GM18909 (cell line): ENCODE results near the gene EOLA2.
A peak's percentile ranks its signal among the peaks of the same experiment; 100 is the strongest.
"Not testable (repeated sequence)": the region's sequence is repeated elsewhere in the genome, so short reads cannot be mapped to it uniquely, and the experiment has no call there.

Experiments
- ATAC-seq: cut with Tn5 transposase; IDR thresholded peaks from one replicate; pipeline ENCODE4 v1.9.1; 2021; ENCODE audit warnings: mild to moderate bottlenecking; ENCODE audit not compliant: unreplicated experiment, poor library complexity

Gene EOLA2

GRCh38 chrX:149937328-149937727 is 963 bp downstream of the EOLA2 start:
- not testable (repeated sequence) for ATAC-seq

DNA sequence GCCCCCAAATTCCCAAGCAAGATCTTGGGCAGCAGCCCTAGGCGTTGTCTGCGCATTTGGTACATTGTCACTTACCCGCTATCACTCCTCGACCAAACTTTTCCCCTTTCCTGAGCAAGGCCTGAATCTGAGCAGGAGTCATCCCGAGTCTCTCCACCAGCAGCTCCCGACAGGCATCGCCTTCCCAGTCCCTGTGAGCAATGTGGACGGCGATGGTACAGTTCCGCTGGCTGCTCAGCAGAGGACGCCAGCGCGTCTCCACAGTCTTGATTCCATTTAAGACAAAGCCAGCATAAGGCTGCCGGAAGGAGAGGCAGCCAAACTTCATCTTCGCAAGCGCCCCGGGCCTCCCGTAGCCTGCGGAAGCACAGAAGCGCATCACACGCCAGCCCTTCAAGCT is 4.7 kb downstream of the EOLA2 start:
- ATAC-seq = not testable (repeated sequence)

GRCh38 chrX:149932970-149933369 is 5.3 kb downstream of the EOLA2 start:
- ATAC-seq = not testable (repeated sequence)

GRCh38 chrX:149932150-149932549 is 6.1 kb downstream of the EOLA2 start:
- ATAC-seq = not testable (repeated sequence)

- not testable (repeated sequence) for ATAC-seq
These were observed 6.9 kb downstream of the EOLA2 start for GRCh38 chrX:149931355-149931754.

DNA sequence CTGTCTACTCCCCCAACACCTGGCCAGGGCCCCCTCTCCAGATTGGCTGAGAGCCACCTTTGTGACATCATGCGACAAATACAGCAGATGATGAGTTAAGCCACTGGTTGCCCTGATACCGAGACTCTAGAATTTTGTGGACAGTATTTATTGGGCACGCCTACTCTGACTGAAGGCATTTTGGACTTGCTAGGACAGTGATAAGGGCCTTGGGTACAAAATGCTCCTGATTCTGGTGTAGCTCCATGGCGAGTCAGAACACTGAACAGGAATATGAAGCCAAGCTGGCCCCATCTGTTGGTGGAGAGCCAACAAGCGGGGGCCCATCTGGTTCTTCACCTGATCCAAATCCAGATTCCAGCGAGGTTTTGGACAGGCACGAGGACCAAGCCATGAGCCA is 8.9 kb downstream of the EOLA2 start, which contains the start of gene HSFX4:
HSFX4 (plus strand) TSS at position 174 of the 400 bp plus-strand sequence; CDS start at position 246, 72 bp downstream.
- ATAC-seq = not testable (repeated sequence)

GRCh38 chrX:149928635-149929034 is 9.7 kb downstream of the EOLA2 start:
- not testable (repeated sequence) for ATAC-seq

DNA sequence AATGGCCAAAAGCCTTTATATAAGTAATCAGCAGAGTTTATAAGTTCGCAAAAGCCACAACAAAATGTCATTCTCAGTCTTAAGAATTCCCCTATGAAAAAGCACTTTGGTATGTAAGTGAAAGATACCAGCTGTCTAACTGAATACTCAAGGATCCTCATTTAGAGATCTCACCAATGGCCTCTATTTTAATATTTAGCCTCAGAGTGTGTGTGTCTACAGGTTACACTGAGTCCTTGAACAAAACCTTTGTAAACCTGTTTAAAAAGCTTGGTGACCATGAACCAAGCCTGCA is 10.4 kb downstream of the EOLA2 start:
- not testable (repeated sequence) for ATAC-seq

DNA sequence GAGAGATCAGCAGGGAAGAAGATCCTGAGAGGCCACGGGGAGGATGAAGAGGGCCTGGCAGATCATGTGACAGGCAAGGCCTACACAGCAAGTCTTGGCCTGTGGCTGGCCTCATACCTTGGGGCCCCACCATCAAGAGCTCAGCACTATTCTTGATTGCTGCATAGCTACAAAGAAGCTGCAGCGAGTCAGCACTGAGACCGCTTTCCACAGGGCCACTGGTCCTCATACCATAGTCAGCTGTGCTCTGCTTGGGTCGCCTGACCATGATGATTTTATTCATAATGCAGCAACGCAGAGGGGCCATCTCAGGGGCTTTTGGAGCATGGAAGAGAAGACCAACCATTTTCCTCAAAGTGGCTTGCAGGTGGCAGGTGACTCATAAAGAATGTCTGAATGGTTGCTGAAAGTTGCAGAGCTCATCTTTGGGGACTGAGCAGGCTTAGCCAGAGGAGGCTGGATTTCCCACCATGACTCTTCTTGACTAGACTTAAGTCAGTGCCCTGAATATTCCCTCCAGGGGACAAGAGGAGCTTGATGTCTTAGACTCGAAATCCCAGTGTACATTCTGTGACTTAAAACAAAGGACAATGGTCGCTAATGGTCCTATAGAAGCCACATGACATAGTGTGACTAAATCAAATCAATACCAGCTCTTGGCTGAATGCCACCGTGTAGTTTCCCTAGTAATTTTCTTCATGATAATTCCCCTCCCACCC is 10.9 kb downstream of the EOLA2 start:
- not testable (repeated sequence) for ATAC-seq

DNA sequence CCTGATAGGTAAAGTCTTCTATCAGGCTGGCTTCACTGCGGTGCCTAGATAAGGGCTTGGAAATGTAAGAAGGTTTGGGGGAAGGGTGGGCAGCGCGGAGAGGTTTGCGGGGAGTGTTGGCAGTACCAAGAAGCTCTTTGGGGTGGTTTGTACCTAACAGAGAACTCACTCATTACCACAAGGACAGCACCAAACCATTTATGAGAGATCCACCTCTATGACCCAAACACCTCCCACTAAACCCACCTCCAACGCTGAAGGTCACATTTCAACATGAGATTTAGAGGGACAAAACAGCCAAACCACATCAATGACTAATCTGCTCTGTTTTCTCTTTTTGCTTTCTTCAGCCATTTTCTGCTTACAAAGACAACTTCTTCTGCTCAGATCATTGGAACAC is 13.9 kb downstream of the EOLA2 start:
- ATAC-seq = not testable (repeated sequence)

- ATAC-seq = not testable (repeated sequence)
These were observed 14.5 kb downstream of the EOLA2 start for GRCh38 chrX:149923836-149924235.

DNA sequence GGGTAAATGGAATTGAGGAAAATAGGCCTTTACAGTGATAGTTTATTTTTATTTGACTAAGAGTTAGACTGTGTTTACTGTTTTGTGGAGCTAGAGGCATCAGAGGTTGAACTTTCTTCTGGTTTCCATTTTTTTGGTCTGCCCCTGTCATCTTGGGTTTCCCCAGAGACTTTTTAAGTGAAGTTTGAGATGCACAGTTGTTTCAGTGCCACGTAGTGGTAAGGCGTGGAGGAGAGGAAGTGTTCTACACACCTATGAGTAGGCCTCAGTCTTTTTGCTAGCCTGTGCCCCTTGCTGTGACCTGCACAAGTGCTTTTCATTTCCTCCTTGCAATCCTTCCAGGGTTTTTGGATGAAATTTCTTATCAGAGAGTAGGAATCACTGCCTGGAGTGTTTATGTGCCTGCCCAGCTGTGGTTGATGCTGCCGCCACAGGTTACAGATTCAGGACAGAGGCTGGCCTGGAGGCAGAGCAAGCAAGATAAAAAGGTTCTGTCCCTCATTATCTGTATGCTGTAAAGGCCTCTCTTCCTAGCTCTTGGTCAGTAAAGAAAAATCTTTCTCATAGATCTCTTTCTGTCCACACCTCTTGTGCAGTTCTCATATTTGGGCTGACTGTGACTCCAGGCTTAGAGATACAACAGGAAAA is 21.4 kb downstream of the EOLA2 start:
- ATAC-seq = peak; percentile 71

GRCh38 chrX:149910178-149910695 is 28.1 kb downstream of the EOLA2 start:
- ATAC-seq = no peak

DNA sequence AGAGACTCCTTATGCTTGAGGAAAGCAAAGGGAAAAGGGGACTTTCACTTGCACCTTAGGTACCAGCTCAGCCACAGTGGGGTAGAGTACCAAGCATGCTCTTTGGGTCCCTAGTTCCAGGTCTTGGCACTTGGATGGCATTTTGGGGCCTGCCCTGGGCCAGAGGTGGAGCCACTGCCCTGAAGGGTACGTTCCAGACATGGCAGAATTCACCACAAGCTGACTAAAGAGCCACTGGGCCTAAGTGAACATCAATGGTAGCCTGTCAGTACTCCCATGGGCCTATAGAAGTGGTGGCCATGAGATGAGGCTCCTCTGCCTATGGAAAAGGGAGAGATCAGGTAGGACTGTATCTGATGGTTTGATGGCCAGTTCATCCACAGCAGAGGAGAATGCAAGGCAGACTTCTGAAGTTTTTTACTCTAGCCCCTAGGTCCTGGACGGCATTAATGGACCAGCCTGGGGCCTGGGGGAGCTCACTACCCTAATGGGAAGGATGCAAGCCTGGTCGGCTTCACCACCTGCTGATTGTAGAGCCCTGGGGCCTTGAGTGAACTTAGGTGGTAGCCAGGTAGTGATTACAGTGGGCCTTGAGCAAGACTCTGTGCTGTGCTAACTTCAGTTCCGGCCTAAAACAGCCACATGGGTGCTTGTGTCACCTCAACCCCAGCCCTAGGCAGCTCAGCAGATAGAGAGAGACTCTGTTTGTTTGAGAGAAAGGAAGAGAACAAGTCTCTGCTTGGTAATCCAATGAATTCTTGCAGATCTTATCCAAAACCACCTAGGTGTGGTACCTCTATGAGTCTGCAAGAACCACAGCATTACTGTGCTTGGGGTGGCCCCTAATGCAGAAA is 28.7 kb downstream of the EOLA2 start:
- ATAC-seq = no peak

GRCh38 chrX:149908727-149909126 is 29.6 kb downstream of the EOLA2 start:
- no peak for ATAC-seq

DNA sequence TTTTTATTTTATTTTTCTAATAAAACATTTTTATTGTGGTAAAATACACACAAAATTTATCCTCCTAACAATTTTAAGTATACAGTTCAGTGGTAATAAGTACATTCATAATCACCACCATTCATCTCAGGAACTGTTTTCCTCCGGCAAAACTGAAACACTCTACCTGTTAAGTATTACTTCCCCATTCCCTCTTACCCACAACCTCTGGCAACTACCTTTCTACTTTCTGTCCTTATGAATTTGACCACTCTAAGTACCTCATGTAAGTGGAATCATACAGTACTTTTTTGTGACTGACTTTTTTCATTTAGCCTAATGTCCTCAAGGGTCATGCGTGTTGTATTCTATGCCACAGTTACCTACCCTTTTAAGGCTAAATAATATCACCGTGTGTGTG is 30.0 kb downstream of the EOLA2 start:
- ATAC-seq = peak; percentile 66

- peak; percentile 80 for ATAC-seq
These were observed 34.2 kb downstream of the EOLA2 start for GRCh38 chrX:149903889-149904748.

- no peak for ATAC-seq
These were observed 39.7 kb downstream of the EOLA2 start for GRCh38 chrX:149898554-149898953.

DNA sequence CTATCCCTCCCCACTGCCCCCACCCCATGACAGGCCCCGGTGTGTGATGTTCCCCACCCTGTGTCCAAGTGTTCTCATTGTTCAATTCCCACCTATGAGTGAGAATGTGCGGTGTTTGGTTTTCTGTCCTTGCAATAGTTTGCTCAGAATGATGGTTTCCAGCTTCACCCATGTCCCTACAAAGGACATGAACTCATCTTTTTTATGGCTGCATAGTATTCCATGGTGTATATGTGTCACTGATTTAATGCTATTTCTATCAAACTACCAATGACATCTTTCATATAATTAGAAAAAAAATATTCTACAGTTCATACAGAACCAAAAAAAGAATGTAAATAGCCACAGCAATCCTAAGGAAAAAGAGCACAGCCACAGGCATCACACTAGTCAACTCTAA is 47.5 kb downstream of the EOLA2 start:
- not testable (repeated sequence) for ATAC-seq
